Measurements from ENCODE around the gene N4BP2L1.

The N4BP2L1 gene

DNA sequence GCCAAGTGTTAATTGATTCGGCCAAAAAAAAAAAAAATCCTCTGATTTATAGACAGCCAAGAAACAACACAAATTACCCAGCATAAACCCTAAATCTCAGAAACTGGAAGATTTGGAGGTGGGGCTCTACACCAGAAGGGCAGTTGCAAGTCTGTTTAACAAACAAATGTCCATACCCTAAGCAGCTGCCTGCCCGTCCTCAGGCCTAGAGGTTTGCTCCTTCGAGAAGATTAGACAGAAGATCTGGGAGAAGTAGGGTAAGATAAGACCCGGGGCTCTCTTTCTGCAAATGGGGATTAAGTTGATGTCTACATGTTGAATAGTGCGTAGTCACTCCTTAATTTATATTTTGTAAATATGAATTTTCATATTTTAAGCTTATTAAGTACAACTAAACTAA, 3.4 kb upstream of the N4BP2L1 start:
- FAIRE-seq: no peak

DNA sequence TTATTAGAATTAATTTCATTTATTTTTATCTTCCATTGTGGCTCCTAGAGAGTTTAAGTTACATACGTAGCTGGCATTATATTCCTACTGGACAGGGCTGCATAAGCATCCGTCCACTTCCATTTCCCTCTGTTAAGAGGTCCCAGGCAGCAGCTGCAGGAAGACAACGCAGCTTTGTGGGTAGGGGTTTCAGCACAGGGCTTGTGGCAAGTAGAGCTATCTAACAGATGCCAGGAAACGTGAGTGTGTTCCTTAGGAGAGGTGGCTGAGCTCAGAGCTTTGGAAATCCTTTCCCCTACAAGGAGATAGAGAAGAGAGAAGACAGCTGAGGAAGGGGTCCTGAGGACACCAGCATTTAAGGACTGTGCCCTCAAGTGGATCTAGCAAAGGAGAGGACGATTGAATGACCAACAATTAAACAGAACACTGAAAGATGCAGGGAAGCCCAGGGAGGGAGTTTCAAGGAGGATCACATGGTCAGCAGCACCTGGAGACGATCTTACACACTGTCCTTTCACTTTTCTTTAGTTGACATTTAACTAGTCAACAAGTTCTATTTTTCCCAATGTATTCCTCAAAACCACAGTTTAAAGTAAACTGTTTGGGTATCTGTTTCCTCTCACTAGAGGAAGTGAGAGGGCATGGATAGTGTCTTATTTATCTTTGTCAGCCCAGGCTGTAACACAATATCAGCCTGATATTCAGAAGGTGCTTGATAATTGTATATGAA, 2.3 kb upstream of the N4BP2L1 start:
- no peak for FAIRE-seq

DNA sequence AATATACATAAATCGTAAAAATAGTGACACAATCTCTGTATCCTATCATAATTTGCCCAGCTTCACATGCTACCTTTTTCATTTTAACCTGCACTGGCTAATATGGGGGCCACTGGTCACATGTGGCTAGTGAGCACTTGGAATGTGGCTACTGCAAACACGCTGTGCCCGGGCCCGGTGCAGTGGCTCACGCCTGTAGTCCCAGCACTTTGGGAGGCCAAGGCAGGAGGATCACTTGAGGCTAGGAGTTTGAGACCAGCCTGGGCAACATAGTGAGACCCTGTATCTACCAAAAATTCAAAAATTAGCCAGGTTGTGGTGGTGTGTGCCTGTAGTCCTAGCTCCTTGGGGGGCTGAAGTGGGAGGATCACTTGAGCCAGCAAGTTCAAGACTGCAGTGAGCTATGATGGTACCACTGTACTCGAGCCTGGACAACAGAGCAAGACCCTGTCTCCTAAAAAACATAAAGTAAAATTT, 1.5 kb upstream of the N4BP2L1 start:
- no peak for FAIRE-seq

DNA sequence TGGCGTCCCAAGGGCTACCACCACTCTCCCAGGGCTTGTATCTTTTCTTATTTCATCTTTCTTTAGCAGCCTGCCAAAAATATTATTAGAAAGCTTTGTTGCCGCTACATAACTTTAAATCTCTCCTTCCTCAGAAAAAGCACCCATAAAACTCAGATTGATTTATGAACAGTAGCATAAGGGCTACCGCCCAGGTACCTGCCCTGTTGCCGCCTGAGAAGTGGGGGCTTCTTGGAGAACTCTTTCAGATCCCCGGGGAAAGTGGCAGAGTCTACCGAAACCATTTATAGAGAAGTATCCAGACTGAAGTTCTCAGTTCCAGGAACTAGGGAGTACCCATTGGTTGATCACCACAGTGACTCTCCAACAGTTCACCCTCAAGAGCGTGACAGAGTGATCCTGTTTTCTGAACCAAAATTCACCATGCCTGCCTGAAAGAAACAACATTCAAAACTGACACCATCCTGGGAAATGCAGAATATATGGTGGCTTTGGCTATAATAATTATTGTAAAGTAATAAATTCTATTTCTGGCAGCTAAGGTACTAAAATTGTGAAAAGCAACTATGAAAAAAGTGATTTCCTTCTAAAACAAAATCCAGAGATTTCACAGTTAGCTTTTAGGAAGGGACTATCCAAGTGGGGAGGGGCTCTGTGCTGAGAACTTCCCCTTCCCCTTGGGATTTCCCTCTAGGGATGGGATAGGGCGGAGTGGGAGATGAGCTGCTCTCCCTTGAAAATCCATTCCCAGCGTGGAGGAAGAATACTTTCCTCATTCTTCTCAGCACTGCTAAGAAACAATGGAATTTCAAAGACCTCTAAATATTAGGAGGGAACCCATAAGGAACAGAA, 877 bp upstream of the N4BP2L1 start:
- FAIRE-seq: no peak

DNA sequence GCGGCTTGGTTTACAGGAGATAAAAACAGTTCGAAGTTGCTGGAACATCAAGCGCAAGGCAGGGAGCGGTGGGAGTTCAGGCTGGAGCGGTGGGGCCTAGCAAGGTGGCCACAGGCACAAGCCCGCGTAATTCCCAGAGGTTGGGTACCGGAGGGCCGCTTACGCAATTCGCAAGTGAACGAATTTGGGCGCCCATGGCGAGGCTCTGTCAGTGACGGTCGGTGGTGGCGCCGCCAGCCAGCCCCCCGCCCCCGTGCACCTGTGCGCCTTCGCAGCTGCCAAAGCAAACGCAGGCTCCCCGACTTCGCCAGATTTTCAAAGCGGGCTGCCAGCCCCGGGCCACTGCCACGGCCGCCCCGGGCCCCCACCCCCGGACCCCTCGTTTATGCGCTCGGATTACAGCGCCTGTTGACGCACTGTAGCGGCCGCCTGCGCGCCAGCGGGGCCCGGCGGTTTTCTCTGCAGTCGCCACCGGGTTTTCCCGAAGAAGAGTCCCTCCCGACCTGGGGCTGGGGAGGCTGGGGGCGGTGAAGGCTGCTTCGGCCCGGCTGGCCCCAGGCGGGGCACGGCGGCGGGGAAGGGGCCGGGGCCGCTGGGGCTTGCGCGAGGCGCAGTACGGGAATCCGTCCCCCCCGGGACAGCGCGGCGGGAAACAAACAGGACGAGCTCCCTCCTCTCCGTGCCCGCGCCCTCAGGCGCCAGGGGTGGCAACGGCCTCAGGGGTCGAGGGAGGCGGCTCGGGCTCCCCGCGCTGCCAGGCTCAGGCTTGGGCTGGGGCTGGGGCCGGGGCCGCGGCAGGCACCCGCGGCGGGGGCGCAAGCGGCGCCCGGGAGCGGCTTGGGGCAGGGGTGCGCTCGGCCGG, 709 bp downstream of the N4BP2L1 start:
- no peak for FAIRE-seq

DNA sequence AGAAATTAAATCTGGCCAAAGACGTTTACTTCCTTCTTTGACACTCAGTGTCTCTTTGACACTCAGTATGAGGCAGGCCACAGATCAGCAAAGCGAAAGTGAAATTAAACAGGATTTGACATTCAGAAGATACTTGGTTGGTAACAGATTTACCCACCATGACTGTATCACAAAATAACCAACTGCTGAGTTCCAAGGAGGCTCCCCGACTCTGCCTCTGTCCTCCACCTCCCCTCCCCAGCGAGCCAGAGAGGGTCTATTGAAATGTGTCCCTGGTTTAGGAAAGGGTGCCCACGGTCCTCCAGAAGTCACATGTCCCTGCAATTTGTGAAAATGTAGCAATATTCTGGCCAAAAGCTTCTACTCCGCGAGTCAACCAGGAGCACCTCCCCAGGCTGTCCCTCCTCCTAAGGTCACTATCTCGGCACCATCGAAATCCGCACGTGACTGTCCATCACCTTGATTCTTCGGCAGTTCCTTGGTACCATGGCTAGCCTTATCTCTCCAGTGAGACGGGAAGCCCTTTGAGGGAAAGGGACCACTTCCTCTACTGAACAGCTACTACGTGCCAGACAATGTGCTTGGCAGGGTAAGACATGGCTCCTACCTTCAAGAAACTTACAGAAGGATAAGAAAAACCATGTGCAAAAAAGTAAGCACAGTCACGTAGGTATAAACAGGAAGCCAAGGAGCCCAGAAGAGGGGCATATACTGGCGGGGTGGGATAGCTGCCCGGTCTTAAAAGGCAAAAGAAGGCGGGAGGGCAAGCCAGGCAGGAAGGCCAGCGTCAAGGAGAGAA, 1.5 kb downstream of the N4BP2L1 start:
- no peak for FAIRE-seq

DNA sequence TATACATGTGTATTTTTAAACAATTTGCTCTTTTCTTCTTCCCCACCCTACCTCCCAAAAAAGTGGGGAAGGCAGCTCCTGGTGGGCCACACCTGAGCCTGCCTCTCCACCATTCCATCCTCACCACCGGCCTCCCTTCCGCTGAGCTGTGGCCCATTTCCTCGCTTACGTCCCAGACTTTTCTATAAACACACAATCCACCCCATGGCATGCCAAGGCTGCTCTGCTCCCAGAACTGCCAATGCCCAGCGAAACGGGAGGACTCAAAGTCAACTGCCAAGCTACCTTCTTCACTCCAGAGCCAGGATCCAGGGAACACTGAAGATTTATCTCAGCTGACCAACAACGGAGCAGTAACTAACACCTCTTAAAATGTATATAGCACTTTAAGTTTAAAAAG, 2.8 kb downstream of the N4BP2L1 start:
- FAIRE-seq: no peak

DNA sequence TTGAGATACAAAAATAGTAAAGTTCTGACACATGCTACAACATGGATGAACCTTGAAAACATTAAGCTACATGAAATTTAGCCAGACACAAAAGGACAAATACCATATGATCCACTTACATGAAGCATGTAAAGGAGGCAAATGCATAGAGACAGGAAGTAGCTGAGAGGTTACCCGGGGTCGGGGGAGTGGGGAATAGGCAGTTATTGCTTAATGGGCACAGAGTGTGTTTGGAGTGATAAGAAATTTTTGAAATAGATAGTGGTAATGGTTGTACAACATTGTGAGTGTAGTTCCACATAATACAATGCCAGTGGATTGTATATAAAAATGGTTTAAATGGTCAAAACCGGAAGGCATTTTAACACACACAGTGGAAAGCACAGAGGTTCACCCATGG, 4.3 kb downstream of the N4BP2L1 start:
- no peak for FAIRE-seq

DNA sequence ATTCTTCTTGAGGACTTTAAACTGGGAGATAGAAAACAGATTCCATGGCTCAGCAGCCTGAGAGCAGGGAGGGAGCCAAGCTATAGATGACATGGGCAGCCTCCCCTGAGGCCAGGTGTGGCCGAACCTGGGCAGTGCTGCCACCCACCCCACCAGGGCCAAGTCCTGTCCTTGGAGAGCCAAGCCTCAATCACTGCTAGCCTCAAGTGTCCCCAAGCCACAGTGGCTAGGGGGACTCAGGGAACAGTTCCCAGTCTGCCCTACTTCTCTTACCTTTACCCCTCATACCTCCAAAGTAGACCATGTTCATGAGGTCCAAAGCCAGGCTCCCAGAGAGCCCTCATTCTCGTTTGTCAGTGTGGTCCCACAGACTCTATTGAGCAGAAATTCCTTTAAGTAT, 8.1 kb downstream of the N4BP2L1 start:
- no peak for FAIRE-seq

DNA sequence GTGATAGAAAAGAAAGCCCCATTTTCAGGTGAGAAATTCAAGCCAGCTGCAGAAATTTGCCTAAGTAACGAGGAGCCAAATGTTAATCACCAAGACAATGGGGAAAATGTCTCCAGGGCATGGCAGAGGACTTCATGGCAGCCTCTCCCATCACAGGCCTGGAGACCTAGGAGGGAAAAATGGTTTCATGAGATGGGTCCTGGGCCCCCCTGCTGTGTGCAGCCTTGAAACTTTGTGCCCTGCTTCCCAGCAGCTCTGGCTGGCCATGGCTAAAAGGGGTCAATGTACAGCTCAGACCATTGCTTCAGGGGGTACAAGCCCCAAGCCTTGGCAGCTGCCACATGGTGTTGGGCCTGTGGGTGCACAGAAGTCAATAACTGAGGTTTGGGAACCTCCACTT, 9.9 kb downstream of the N4BP2L1 start:
- no peak for FAIRE-seq

DNA sequence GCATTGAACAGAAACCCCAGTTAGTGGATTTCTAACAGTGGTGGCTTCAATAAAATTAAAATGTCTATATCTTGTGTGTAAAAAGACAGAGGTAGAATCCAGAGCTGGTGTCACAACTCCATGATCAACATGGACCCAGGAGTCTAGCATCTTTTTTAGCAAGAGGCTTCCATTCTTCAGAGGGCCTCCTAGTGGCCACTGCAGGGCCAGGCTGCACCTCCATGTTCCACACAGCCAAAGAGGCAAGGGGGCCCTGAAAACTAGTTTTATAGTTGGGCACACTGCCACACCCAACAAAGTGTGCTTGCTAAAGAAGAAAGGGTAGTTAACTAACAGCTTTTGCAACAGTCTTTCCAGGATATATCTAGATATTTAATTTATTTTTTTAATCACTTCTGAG, 12.9 kb downstream of the N4BP2L1 start:
- FAIRE-seq: no peak

DNA sequence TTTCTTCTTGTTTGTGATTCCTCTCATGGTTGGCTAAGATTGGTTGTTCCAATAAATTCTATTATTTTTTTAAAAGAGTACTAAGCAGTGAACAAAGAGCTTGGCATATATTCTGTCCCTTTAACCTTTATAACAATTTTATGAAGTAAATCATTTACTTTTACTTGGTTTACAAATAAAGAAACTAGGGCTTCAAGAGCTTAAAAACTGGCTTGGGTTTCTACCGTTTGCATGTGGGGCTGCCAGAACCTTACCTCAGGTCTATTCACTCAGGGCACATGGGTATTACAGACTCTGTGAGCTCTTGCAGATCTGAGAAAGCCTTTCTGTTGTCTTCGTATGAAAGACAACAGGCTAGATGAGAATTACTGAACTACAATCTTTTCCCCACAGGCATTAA, 13.3 kb downstream of the N4BP2L1 start:
- no peak for FAIRE-seq

DNA sequence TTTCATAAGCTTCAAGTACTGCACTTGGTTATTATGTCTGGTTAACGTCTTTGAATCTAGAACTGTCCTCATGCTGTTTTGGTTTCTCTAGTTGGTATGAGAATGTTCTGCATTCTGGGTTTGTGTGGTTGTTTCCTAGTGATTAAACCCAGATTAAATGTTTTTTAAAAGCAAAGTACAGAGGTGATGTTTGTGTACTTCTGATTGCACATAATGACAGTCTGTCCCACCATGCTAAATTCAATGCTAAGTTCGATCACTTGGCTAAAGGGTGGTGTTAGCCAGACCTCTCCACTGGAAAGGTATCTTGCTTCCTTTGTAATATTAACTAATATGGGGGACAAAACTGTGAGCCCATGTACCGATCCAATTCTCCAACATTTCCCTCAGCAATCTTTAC, 14.6 kb downstream of the N4BP2L1 start:
- FAIRE-seq: no peak

DNA sequence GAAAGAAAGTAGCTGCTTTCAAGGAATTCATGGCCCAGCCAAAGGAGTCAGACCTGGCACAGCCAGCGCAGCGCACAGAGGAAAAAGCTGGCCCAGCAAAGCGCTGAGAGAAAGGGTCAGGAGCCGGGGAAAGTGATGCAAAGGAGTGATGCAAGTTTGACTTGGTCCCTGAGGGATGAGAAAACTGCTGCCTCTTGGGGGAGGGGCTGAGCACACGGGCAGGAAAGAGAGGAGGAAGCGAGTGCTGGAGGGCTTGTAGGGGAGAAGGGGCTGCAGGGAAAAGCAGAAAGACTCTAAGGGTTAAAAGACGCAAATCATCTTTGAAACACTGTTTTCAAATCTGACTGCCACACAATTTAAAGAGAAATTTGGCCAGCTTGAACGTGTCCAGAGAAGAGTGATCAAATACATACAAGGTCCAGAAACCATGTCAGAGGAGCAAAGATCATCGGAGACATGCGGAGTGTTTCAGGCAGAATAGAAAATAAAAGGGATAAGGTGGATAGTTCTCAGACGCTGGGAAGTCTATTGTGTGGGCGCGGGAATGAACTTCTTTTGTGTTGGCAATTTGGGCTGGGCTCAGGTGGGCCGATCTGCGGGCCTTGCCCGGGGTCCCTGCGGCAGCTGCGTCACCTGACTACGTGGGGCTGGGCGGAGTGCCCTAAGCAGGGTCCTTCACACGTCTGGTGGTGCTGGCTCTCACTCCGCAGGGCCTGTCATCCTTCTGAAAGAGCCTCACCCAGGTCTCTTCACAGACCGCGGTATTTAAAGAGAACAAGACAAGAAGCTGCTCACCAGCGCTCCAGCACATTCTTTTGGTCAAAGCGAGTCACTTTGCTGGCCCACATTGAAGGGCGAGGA, 18.1 kb downstream of the N4BP2L1 start:
- no peak for FAIRE-seq

DNA sequence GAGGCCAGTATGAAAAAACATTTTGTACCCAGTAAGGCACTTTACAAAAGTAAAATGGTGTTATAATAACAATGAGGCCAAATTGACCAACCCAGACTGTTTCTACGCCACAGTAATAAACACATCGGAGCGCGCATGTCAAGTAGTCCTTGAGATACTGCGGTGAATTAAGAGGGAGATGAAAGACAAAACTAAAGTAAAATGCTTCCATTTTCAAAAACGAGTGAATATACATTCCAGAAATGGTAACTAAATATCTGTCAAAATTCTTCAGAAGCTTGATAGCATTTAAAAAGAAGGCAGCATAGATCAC, 19.0 kb downstream of the N4BP2L1 start:
- FAIRE-seq: no peak

DNA sequence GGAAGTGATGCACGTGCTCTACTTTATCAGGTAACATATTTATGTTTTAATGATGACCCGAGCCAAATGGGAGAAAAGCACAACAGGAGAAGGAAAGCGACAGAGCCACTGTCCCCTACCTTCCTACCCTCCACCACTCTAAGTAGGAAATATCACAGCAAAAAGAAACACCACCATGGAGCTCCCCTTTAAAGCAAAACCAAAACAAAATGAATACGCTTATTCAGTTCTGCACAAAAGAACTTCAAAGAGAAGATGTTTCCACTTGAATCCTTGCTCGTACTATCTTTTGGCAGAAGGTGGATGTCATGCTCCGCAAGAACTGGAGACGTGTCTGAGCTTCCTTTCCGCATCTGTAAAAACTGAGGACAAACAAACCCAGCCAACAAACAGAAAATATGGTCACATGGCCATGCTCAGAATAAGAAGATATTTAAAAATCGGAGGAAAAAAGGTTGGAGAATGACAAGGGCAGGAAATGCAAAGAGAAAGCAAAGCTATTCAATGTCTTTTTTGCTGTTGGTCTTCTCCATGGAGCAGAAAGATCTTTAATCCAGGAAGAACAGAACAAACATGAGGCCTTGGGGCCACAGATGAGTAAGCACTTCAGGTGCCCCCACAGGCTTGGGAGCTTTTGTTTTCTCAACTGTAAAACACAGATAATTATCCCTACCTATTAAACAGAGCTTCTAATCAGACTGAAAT, 19.5 kb downstream of the N4BP2L1 start:
- no peak for FAIRE-seq

DNA sequence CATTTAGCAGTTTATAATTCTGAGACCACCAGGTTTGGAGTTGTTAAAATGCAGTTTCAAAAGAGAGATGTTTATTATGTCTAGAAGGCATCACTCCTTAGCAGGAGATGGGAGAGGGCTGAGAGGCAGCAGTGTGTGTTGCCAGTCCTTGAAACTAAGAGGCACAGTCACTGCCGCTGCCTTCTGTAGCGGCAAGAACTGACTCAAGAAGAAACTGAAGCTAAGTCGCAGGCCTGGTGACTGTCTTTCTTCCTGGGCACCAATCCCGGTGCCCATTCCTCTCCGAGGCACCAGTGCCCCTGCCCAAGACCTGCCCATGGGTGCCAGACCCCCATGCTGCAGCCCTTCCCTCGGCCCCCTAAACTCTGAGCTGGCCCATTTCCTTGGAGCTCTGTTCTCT, 20.1 kb downstream of the N4BP2L1 start:
- FAIRE-seq: no peak

DNA sequence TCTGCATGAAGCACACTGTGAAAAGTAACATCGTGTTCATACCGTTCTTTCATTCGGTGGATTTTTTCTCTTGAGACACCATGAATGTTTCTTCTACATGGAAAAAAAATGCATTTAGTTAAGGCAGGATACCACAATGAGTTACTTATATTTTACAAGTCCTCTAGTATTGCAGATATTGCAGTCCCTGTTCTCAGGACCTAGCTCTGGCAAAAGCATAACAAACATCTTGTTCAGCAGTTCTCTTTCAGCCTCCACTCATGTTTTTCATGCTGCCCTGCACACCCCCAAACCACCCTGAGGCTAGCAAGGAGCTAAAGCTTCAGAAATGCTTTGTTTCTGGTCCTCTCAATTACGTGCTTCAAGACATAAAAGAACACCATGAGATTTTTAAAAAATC, 24.8 kb downstream of the N4BP2L1 start:
- FAIRE-seq: no peak

DNA sequence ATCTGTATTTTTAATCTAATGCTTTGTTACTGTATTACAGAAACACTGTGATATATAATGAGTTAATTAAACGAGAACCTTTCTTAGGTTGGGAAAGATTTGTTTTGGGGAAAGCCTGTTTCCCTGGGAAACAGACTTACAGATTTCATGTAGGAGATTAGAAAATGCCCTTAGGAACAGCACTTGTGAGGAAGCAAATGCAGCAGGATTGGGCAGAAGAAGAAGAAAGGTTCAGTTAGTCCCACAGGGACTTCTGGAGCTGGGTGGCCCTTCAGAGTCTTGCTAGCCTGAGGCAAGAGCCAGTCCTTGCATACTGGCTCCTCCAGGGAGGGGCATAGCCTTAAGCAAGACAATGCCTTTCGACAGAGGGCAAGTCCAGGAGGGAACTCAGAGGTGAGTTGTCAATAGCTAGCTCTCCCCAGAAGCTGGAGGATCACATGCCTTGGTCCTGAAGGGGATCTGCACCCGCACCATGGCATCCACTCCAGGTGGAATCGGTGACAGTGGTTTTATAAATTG, 36.8 kb downstream of the N4BP2L1 start:
- FAIRE-seq: no peak

DNA sequence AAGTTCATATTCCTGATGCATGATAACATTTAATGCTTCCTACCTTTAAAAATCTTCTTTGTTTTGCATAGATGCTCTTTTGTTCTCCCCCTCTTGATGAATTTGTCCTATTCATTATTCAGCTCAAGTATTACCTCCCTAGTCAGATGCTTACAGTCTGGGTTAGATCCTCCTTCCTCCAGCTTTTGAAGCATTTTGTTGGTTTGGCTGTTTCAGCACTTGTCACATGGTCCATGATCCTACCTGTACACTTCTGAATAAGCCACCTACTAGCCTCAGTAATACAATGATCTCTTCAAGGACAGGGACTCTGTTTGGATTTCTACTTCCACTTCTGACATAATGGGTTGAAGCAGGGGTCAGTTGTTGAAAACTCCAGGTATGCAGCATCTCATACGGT, 37.4 kb downstream of the N4BP2L1 start:
- FAIRE-seq: no peak

DNA sequence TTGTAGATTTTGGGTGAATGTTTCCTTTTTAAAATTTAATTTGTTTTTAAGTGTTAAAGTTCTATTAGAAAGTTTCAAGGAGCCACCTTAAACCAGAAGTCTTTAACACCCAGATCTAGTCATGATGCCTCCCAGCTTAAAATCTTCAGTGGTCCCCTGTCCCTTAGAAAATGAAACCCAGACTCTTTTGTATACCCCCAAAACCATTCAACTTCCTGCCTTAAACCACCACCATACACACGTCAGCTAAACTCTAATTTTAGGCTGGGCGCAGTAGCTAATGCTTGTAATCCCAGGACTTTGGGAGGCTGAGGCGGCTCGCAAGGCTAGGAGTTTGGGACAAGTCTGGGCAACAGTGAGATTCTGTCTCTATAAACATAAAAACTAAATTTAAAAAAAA, 37.9 kb downstream of the N4BP2L1 start:
- no peak for FAIRE-seq
